GM12801 (cell line): ENCODE measurements around the gene NSG1.

ENCODE experiments used
- CTCF ChIP-seq: IDR thresholded peaks from one replicate; pipeline ENCODE4 v1.5.1; 2011; ENCODE audit warnings: control low read depth; ENCODE audit not compliant: insufficient read length; ENCODE audit errors: extremely low read depth

NSG1 gene

GRCh38 chr4:4362991-4363697, 23.8 kb upstream of the NSG1 start:
- no peak for TF ChIP-seq CTCF

- TF ChIP-seq CTCF, result no peak
Measured at GRCh38 chr4:4364061-4364460, 22.8 kb upstream of the NSG1 start.

DNA sequence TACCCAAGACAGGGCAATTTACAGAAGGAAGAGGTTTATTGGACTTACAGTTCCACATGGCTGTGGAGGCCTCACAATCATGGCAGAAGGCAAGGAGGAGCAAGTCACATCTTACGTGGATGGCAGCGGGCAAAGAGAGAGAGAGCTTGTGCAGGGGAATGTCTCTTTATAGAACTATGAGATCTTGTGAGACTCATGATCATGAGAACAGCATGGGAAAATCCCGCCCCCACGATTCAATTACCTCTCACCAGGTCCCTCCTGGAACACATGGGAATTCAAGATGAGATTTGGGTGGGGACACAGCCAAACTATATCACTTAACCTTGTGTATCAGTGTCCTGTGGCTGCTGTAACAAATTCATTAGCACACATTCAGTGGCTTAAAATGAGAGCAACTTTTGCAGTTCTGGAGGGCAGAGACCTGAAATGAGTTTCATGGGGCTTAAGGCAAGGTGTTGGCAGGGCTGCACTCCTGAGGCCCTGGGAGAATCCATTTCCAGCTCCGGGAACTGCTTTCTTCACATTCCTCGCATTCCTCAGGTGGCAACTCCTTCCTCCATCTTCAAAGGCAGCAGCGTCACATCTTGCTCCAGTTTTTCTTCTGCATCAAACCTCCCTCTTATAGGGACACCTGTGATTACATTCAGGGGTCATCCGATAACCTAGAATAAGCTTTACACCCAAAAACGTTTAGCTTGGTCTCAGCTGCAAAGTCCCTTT, 22.3 kb upstream of the NSG1 start:
- no peak for TF ChIP-seq CTCF

DNA sequence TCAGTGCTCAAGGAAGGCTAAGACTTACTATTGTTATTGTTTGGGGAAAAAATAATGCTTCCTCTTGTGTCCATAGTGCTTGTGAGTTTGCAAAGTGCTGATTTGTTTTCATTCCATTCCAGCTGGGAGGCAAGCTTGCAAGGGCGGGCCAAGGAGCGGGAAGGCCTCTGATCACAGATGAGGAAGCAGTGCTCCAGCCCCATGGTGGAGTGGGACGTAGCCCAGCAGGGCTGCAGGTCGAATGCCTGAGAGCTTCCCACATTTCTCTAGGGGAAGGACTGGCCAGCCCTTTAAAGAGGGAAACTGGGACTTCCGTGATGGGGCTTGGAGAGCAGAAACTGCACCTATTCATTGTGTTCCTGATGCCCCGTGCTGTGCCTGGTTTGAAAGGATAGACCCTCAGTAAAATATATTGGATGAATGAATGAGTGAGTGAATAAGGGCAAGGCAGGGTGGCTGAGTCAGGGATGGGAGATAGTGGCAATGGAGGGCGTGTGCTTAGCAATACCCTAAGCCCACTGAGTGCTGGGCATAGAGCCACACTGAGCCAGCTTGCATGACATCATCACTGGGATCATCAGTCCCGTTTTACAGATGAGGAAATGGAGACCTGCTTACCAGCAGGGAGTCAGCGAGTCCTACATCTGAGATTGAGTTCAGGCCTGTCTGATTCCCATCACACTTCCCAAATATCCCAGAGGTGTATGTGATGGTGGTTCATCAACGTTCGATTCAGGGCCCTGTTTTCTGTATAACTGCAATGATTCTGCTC, 17.9 kb upstream of the NSG1 start:
- TF ChIP-seq CTCF, result no peak

DNA sequence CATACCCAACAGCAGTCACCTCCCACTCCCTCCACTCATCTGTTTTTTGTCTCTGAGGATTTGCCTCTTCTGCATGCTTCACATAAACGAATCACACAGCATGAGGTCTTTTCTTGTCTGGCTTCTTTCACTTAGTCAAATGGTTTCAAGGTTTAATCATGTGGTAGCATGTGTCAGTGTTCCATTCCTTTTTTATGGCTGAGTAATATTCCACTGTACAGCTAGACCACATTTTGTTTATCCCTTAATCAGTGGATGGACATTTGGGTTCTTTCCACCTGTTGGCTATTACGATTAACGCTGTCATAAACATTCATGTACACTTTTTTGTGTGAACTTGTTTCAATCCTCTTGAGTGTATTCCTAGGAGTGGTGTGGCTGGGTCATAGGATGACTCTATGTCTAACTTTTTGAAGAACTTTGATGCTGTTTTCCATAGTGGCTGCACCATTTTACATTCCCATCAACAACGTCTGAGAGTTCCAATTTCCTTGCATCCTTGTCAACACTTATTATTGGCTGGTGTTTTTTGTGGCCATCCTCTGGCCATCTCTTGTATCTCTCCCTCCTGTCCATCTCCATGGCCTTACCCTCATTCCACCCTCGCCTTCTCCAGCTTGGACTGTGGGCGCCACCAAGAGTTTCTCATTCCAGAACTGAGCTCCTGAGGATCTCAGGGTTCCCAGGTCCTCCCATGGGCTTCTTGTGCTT, 12.4 kb upstream of the NSG1 start:
- TF ChIP-seq CTCF, result no peak

DNA sequence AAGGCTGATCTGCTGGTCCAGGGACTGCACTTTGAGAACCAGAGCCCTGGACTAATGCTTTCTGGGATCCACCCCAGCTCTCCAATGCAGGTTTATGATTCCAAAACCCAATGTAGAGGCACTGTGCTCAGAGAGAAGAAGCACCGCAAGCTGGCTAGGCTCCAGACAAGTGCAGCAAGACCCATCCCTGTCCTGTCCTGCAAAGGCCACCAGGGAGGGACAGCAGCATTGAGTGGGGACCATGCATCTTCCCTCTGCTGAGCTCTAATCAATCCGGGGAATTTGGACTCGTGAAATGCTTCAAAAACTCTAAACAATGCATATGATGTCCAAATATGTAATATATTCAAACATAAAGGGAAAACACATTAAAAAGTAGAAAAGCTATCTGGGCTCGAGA, 10.8 kb upstream of the NSG1 start:
- TF ChIP-seq CTCF, result no peak

DNA sequence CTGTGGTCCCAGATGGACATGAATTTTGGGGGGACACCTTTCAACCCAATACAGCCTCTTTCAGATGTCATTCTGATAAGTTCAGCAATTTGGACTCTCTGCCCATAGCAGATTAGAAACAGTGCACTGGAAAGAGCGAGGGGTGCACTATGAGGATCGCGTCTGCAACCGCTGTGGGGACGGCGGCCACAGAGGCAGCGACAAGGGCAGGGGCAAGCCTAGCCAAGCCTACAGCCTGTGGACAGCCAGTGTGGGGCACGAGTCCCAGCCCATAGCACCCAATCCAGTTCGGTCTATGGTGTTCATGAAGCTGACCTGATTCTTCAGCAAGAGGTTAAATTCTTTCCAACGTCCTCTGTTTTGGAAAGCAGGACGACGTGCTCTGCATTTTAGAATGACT, 9.7 kb upstream of the NSG1 start:
- no peak for TF ChIP-seq CTCF
